MM.1S (cell line): ENCODE measurements around the gene MAU2.

Source experiments
- DNase-seq: peaks from one replicate; pipeline ENCODE4 v3.0.0-alpha.2; 2015
- H2AFZ ChIP-seq: fragments of 300-600 bp; sonication (generic); 2 replicates; pipeline ENCODE4 v1.6.0; 2016; ENCODE audit warnings: antibody characterized with exemption, low read length
- H3F3A ChIP-seq: fragments of 300-600 bp; sonication (generic); 2 replicates; pipeline ENCODE4 v1.6.1; 2016; ENCODE audit warnings: mild to moderate bottlenecking, antibody characterized with exemption, low read length, moderate library complexity, mixed read lengths; ENCODE audit not compliant: insufficient read depth
- H3K27ac ChIP-seq: fragments of 300-600 bp; sonication (generic); 2 replicates; pipeline ENCODE4 v1.5.1; 2016; ENCODE audit warnings: mild to moderate bottlenecking, low read length
- H3K27me3 ChIP-seq: fragments of 300-600 bp; sonication (generic); replicated peaks from 2 replicates; pipeline ENCODE4 v1.6.0; 2016; ENCODE audit warnings: low read length; ENCODE audit not compliant: insufficient read depth
- H3K36me3 ChIP-seq: fragments of 300-600 bp; sonication (generic); replicated peaks from 2 replicates; pipeline ENCODE4 v1.6.1; 2016; ENCODE audit warnings: mild to moderate bottlenecking, low read length, mixed read lengths; ENCODE audit not compliant: insufficient read depth
- H3K4me1 ChIP-seq: fragments of 300-600 bp; sonication (generic); 2 replicates; pipeline ENCODE4 v1.6.1; 2016; ENCODE audit warnings: low read length, mixed read lengths
- H3K4me2 ChIP-seq: fragments of 300-600 bp; sonication (generic); 2 replicates; pipeline ENCODE4 v1.6.0; 2016; ENCODE audit warnings: low read depth, low read length
- H3K4me3 ChIP-seq: fragments of 300-600 bp; sonication (generic); 2 replicates; pipeline ENCODE4 v1.5.1; 2016; ENCODE audit warnings: low read length, mixed read lengths
- H3K79me2 ChIP-seq: fragments of 300-600 bp; sonication (generic); 2 replicates; pipeline ENCODE4 v1.6.1; 2016; ENCODE audit warnings: mixed run types, low read length, mixed read lengths
- H3K9ac ChIP-seq: fragments of 300-600 bp; sonication (generic); 2 replicates; pipeline ENCODE4 v1.6.1; 2016; ENCODE audit warnings: low read length, mixed read lengths
- H3K9me2 ChIP-seq: fragments of 300-600 bp; sonication (generic); replicated peaks from 2 replicates; pipeline ENCODE4 v1.6.1; 2016; ENCODE audit warnings: mild to moderate bottlenecking, low read length, mixed read lengths; ENCODE audit not compliant: insufficient read depth
- H3K9me3 ChIP-seq: fragments of 300-600 bp; sonication (generic); replicated peaks from 2 replicates; pipeline ENCODE4 v1.6.1; 2016; ENCODE audit warnings: mild to moderate bottlenecking, low read length, mixed read lengths; ENCODE audit not compliant: insufficient read depth
- H4K20me1 ChIP-seq: fragments of 300-600 bp; sonication (generic); 2 replicates; pipeline ENCODE4 v1.6.1; 2016; ENCODE audit warnings: mild to moderate bottlenecking, low read length, moderate library complexity, mixed read lengths; ENCODE audit not compliant: insufficient read depth
- CTCF ChIP-seq: fragments of 300-600 bp; sonication (generic); IDR thresholded peaks from 2 replicates; pipeline ENCODE4 v1.5.1; 2016; ENCODE audit warnings: antibody characterized with exemption, low read length, mixed read lengths
- EZH2 ChIP-seq: fragments of 300-600 bp; sonication (generic); optimal IDR thresholded peaks from 2 replicates; pipeline ENCODE3; 2017; ENCODE audit warnings: low read depth, mild to moderate bottlenecking, antibody characterized with exemption, low read length, mixed read lengths
- EZH2phosphoT487 ChIP-seq: fragments of 300-600 bp; sonication (generic); IDR thresholded peaks from 2 replicates; pipeline ENCODE4 v1.6.1; 2018; ENCODE audit warnings: antibody characterized with exemption, low read length

MAU2 gene

GRCh38 chr19:19294914-19295313, 25.7 kb upstream of the MAU2 start:
- H3K4me2 ChIP-seq, result no peak overlapping the region
- H3K27me3 ChIP-seq, result no peaks in the 10 kb centered on the region
- H3K36me3 ChIP-seq, result no peaks in the 10 kb centered on the region
- no peak for DNase-seq
- no peaks in the 10 kb centered on the region for H4K20me1 ChIP-seq
- H3K79me2 ChIP-seq, result no peaks in the 10 kb centered on the region
- no peak overlapping the region for H3K27ac ChIP-seq
- H3F3A ChIP-seq, result no peaks in the 10 kb centered on the region
- no peaks in the 10 kb centered on the region for H3K4me1 ChIP-seq
- no peaks in the 10 kb centered on the region for H3K9me2 ChIP-seq
- H2AFZ ChIP-seq, result no peak overlapping the region
- no peak for TF ChIP-seq EZH2
- no peak for TF ChIP-seq EZH2phosphoT487
- no peak for TF ChIP-seq CTCF
- H3K9me3 ChIP-seq, result no peaks in the 10 kb centered on the region
- no peak overlapping the region for H3K4me3 ChIP-seq
- H3K9ac ChIP-seq, result no peak overlapping the region

DNA sequence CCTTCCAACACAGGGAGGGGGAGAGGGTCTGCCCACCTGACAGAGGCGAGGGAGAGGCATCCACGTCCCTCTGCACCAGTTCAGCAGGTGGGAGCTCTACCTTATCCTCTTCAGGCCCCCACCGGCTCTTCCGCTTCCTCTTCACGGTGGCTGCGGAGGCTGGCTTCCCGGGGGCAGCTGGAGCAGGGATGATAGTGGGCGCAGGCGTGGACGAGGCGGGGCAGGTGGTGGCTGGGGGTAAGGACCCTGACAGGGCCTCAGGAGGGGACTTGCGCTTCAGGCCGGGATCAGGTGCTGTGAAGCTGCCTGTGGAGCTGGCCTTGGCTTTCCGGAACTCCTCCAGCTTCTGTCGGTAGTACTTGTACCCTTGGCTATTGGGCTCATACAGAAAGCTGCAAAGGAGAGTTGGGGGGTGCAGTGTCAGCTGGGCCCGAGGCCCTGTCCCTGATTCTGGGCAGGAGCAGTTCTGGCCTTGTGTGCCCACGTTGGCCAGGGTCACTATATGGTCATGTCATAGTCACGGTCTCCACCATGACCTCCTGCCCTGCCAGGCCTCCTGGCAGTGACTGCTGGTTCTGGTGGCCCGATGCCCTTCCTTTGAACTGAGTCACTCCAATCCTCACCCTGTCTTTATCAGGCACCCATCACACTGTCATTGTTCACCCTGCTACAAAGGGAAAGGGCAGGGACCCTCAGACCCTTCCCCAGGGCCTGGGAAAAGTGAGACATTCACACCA, 23.5 kb upstream of the MAU2 start:
- no peaks in the 10 kb centered on the region for H3K79me2 ChIP-seq
- H3K4me2 ChIP-seq, result no peak overlapping the region
- H3K9ac ChIP-seq, result no peak overlapping the region
- H2AFZ ChIP-seq, result no peak overlapping the region
- no peaks in the 10 kb centered on the region for H3K9me3 ChIP-seq
- TF ChIP-seq EZH2phosphoT487 (no peak), EZH2 (no peak), CTCF (no peak)
- no peaks in the 10 kb centered on the region for H3F3A ChIP-seq
- H3K27ac ChIP-seq, result no peak overlapping the region
- no peaks in the 10 kb centered on the region for H3K4me1 ChIP-seq
- H3K4me3 ChIP-seq, result no peak overlapping the region
- no peaks in the 10 kb centered on the region; the same call in 1 of the 2 replicates for H3K36me3 ChIP-seq
- no peaks in the 10 kb centered on the region for H3K27me3 ChIP-seq
- no peak for DNase-seq
- H3K9me2 ChIP-seq, result no peaks in the 10 kb centered on the region
- H4K20me1 ChIP-seq, result no peaks in the 10 kb centered on the region

GRCh38 chr19:19297759-19298158, 22.9 kb upstream of the MAU2 start:
- no peak for DNase-seq
- Histone ChIP-seq H3K27me3 (no peaks in the 10 kb centered on the region), H3K36me3 (no peaks in the 10 kb centered on the region; the same call in 1 of the 2 replicates), H3K27ac (no peak overlapping the region), H3K9me2 (no peaks in the 10 kb centered on the region), H3K79me2 (no peaks in the 10 kb centered on the region), H3K4me1 (no peaks in the 10 kb centered on the region), H3K9me3 (no peaks in the 10 kb centered on the region), H3F3A (no peaks in the 10 kb centered on the region), H3K9ac (no peak overlapping the region), H3K4me2 (no peak overlapping the region), H4K20me1 (no peaks in the 10 kb centered on the region), H2AFZ (no peak overlapping the region), H3K4me3 (no peak overlapping the region)
- TF ChIP-seq CTCF (no peak), EZH2 (no peak), EZH2phosphoT487 (no peak)
